OCI-LY3 (cell line): Measurements from ENCODE around the gene MED12L.

Experiments
- EZH2phosphoT487 ChIP-seq: fragments of 200-600 bp; shearing (Covaris generic); IDR thresholded peaks from 2 replicates; pipeline ENCODE4 v1.6.1; 2018; ENCODE audit warnings: antibody characterized with exemption, mixed run types, low read depth
- TF ChIP-seq, protein P1 (sequence below): fragments of 200-600, 300-600 bp; sonication (generic); IDR thresholded peaks from 2 replicates; pipeline ENCODE4 v1.5.1; 2014; ENCODE audit warnings: antibody characterized with exemption, low read length, low read depth

DNA sequence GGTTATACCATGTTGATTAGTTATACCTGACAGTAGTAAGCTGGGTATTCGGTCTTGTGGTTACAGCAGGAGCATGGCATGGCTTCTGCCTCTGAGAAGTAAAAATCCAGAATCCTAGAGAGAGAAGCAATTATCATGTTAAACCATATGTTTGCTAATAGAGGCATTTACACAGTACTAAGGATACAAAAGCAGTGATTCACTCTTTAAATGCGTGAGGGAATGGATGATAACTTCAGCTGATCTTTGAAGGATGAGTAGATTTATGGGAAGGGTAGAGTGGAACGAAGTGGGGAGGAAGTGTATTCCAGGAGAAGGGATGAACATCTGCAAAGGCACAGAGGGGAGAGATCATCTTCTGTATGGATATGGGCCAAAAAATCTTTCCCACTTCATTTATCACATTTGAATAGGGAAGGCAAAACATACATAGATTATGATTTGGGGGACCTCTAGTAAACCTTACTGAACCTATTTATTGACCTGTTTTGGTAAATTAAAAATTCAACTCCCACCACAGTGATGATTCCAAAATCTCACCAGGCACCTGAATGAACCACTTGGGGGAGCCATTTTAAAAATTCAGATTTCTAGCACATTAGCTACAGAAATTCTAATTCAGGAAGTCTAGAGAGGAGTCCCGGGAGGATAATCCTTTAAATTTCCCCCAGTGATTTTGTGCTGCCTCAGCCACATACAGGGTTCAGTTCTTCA is 340.3 kb downstream of the MED12L start:
- TF ChIP-seq, protein P1, sequence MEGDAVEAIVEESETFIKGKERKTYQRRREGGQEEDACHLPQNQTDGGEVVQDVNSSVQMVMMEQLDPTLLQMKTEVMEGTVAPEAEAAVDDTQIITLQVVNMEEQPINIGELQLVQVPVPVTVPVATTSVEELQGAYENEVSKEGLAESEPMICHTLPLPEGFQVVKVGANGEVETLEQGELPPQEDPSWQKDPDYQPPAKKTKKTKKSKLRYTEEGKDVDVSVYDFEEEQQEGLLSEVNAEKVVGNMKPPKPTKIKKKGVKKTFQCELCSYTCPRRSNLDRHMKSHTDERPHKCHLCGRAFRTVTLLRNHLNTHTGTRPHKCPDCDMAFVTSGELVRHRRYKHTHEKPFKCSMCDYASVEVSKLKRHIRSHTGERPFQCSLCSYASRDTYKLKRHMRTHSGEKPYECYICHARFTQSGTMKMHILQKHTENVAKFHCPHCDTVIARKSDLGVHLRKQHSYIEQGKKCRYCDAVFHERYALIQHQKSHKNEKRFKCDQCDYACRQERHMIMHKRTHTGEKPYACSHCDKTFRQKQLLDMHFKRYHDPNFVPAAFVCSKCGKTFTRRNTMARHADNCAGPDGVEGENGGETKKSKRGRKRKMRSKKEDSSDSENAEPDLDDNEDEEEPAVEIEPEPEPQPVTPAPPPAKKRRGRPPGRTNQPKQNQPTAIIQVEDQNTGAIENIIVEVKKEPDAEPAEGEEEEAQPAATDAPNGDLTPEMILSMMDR = peak; percentile 79
- TF ChIP-seq EZH2phosphoT487 = no peak
